HG03025 (cell line): ENCODE data around the gene MMAB.
A peak's percentile ranks its signal among the peaks of the same experiment; 100 is the strongest.

Experiments
- ATAC-seq: cut with Tn5 transposase; IDR thresholded peaks from one replicate; pipeline ENCODE4 v1.9.1; 2021; ENCODE audit warnings: mild to moderate bottlenecking, moderate library complexity; ENCODE audit not compliant: unreplicated experiment, low FRiP score

The MMAB gene

GRCh38 chr12:109573029-109573913 is at the start of gene MMAB, which contains the start of gene MVK:
Gene MMAB (minus strand): TSS chr12:109573504. CDS start chr12:109573480, 24 bp downstream.
Gene MVK (plus strand): TSS chr12:109573794. CDS start chr12:109574823, 1,029 bp downstream.
- peak; percentile 96 for ATAC-seq

- ATAC-seq = no peak
Observed at GRCh38 chr12:109621901-109622364, 48.6 kb upstream of the MMAB start.

- no peak for ATAC-seq
Observed at GRCh38 chr12:109621211-109621694, 47.9 kb upstream of the MMAB start.

GRCh38 chr12:109619002-109619604 is 45.8 kb upstream of the MMAB start:
- ATAC-seq = no peak

- ATAC-seq = no peak
Observed at GRCh38 chr12:109618082-109618481, 44.8 kb upstream of the MMAB start.

- no peak for ATAC-seq
Observed at GRCh38 chr12:109617491-109617890, 44.2 kb upstream of the MMAB start.

GRCh38 chr12:109615556-109616229 is 42.4 kb upstream of the MMAB start:
- ATAC-seq = no peak

GRCh38 chr12:109613649-109614455 is 40.5 kb upstream of the MMAB start:
- ATAC-seq = no peak

GRCh38 chr12:109612975-109613502 is 39.7 kb upstream of the MMAB start:
- no peak for ATAC-seq

- ATAC-seq = no peak
Observed at GRCh38 chr12:109612003-109612402, 38.7 kb upstream of the MMAB start.

GRCh38 chr12:109611223-109611622 is 37.9 kb upstream of the MMAB start:
- no peak for ATAC-seq

GRCh38 chr12:109610523-109610922 is 37.2 kb upstream of the MMAB start:
- ATAC-seq = no peak

GRCh38 chr12:109609342-109609741 is 36.0 kb upstream of the MMAB start:
- no peak for ATAC-seq

GRCh38 chr12:109608793-109609192 is 35.5 kb upstream of the MMAB start:
- no peak for ATAC-seq

GRCh38 chr12:109608270-109608669 is 35.0 kb upstream of the MMAB start:
- no peak for ATAC-seq

GRCh38 chr12:109607618-109608017 is 34.3 kb upstream of the MMAB start:
- no peak for ATAC-seq

GRCh38 chr12:109606320-109607028 is 33.2 kb upstream of the MMAB start:
- no peak for ATAC-seq

- ATAC-seq = no peak
Observed at GRCh38 chr12:109605599-109606228, 32.4 kb upstream of the MMAB start.

GRCh38 chr12:109605016-109605415 is 31.7 kb upstream of the MMAB start:
- no peak for ATAC-seq
